Mesothelial cell of epicardium (in vitro differentiated cells): ENCODE measurements around the gene CTNNA1. TPM values are rescaled to one million over a fixed set of nuclear protein-coding genes. Genes with fewer than 3 reads are reported as not detected.
A peak's percentile ranks its signal among the peaks of the same experiment; 100 is the strongest.

Experiments
- DNase-seq, 2 experiments: peaks; one replicate each; pipeline ENCODE4 v3.0.0; 2021; ENCODE audit warnings: low spot score in 2 of 2; ENCODE audit not compliant: unreplicated experiment in 2 of 2
- H3K27ac Mint-ChIP-seq: 2 replicates; pipeline ENCODE4 v1.8.0; 2021; ENCODE audit warnings: mixed read lengths
- H3K27me3 Mint-ChIP-seq: 2 replicates; pipeline ENCODE4 v1.8.0; 2021; ENCODE audit warnings: low read depth, mixed read lengths
- H3K36me3 Mint-ChIP-seq: 2 replicates; pipeline ENCODE4 v1.8.0; 2021; ENCODE audit warnings: mixed read lengths
- H3K4me1 Mint-ChIP-seq: 2 replicates; pipeline ENCODE4 v1.8.0; 2021; ENCODE audit warnings: mixed read lengths
- H3K4me3 Mint-ChIP-seq: 2 replicates; pipeline ENCODE4 v1.8.0; 2021; ENCODE audit warnings: mild to moderate bottlenecking, moderate library complexity, mixed read lengths
- H3K9me3 Mint-ChIP-seq: 2 replicates; pipeline ENCODE4 v1.8.0; 2021; ENCODE audit warnings: mixed read lengths
- CTCF ChIP-seq: fragments of 200-600 bp; sonication (generic); IDR thresholded peaks from one replicate; pipeline ENCODE4 v1.5.0; 2021; ENCODE audit warnings: antibody characterized with exemption; ENCODE audit not compliant: unreplicated experiment
- total RNA-seq: library from RNA; stranded (reverse); gene quantifications from 3 replicates; pipeline ENCODE4 v1.2.1, GENCODE V29; 2021

The CTNNA1 gene
- total RNA-seq, 1 donor from 2014 or later = 427 TPM

- Mint-ChIP-seq H3K4me1 (peaks cover 15% of the 10 kb centered on the region), H3K36me3 (peaks cover 50% of the 10 kb centered on the region), H3K9me3 (peaks cover 5% of the 10 kb centered on the region), H3K4me3 (no peak overlapping the region), H3K27ac (no peak overlapping the region), H3K27me3 (no peaks in the 10 kb centered on the region)
- DNase-seq = no peak
- TF ChIP-seq CTCF = no peak
These were observed 145.1 kb downstream of the CTNNA1 start for GRCh38 chr5:138898299-138898698.

- no peak for DNase-seq
- H3K9me3 Mint-ChIP-seq = peaks cover 5% of the 10 kb centered on the region
- TF ChIP-seq CTCF = no peak
- peaks cover 54% of the 10 kb centered on the region for H3K36me3 Mint-ChIP-seq
- no peak overlapping the region for H3K4me3 Mint-ChIP-seq
- no peaks in the 10 kb centered on the region for H3K27me3 Mint-ChIP-seq
- peaks cover 15% of the 10 kb centered on the region for H3K4me1 Mint-ChIP-seq
- no peak overlapping the region for H3K27ac Mint-ChIP-seq
These were observed 145.5 kb downstream of the CTNNA1 start for GRCh38 chr5:138898742-138899141.

GRCh38 chr5:138900281-138900965, 147.2 kb downstream of the CTNNA1 start:
- no peak for TF ChIP-seq CTCF
- peaks cover 56% of the 10 kb centered on the region for H3K36me3 Mint-ChIP-seq
- H3K4me3 Mint-ChIP-seq = no peak overlapping the region
- peak overlapping the region; percentile 66 for H3K27ac Mint-ChIP-seq
- DNase-seq = no peak
- H3K9me3 Mint-ChIP-seq = peaks cover 5% of the 10 kb centered on the region
- no peaks in the 10 kb centered on the region for H3K27me3 Mint-ChIP-seq
- H3K4me1 Mint-ChIP-seq = peaks cover 15% of the 10 kb centered on the region

- no peak for TF ChIP-seq CTCF
- Mint-ChIP-seq H3K27ac (no peak overlapping the region), H3K36me3 (peaks cover 66% of the 10 kb centered on the region), H3K4me3 (no peak overlapping the region), H3K9me3 (peaks cover 5% of the 10 kb centered on the region), H3K27me3 (no peaks in the 10 kb centered on the region), H3K4me1 (peaks cover 15% of the 10 kb centered on the region)
- DNase-seq = no peak
These were observed 148.5 kb downstream of the CTNNA1 start for GRCh38 chr5:138901716-138902115.

GRCh38 chr5:138903130-138903775, 150.0 kb downstream of the CTNNA1 start:
- peaks cover 62% of the 10 kb centered on the region for H3K36me3 Mint-ChIP-seq
- no peak for DNase-seq
- no peak overlapping the region for H3K27ac Mint-ChIP-seq
- no peak overlapping the region for H3K4me3 Mint-ChIP-seq
- H3K4me1 Mint-ChIP-seq = peaks cover 15% of the 10 kb centered on the region
- H3K9me3 Mint-ChIP-seq = peaks cover 5% of the 10 kb centered on the region
- no peaks in the 10 kb centered on the region for H3K27me3 Mint-ChIP-seq
- TF ChIP-seq CTCF = no peak
